Embryonic facial prominence (tissue), 1 donor: ENCODE measurements around the gene KSR1.
"Not testable (repeated sequence)": the region's sequence is repeated elsewhere in the genome, so short reads cannot be mapped to it uniquely, and the experiment has no call there.

Source experiments
- DNase-seq: peaks from one replicate; pipeline ENCODE4 v3.0.0-alpha.2; 2016; ENCODE audit errors: extremely low spot score

KSR1 gene

GRCh38 chr17:27454089-27454488 is 2.2 kb upstream of the KSR1 start:
- DNase-seq, result no peak

- no peak for DNase-seq
These were observed 873 bp upstream of the KSR1 start for GRCh38 chr17:27455236-27455913.

GRCh38 chr17:27456681-27457359 is 572 bp downstream of the KSR1 start:
- DNase-seq, result no peak

- DNase-seq, result no peak
These were observed 1.1 kb downstream of the KSR1 start for GRCh38 chr17:27457360-27457715.

- no peak for DNase-seq
These were observed 1.7 kb downstream of the KSR1 start for GRCh38 chr17:27457731-27458523.

GRCh38 chr17:27458524-27458908 is 2.3 kb downstream of the KSR1 start:
- DNase-seq, result no peak

- no peak for DNase-seq
These were observed 3.2 kb downstream of the KSR1 start for GRCh38 chr17:27459433-27459832.

- DNase-seq, result no peak
These were observed 4.0 kb downstream of the KSR1 start for GRCh38 chr17:27460196-27460725.

GRCh38 chr17:27461192-27461859 is 5.1 kb downstream of the KSR1 start:
- no peak for DNase-seq

- no peak for DNase-seq
These were observed 5.9 kb downstream of the KSR1 start for GRCh38 chr17:27462149-27462548.

- DNase-seq, result no peak
These were observed 6.5 kb downstream of the KSR1 start for GRCh38 chr17:27462714-27463113.

GRCh38 chr17:27463235-27463677 is 7.0 kb downstream of the KSR1 start:
- no peak for DNase-seq

- not testable (repeated sequence) for DNase-seq
These were observed 7.8 kb downstream of the KSR1 start for GRCh38 chr17:27464019-27464418.

GRCh38 chr17:27464431-27464830 is 8.2 kb downstream of the KSR1 start:
- no peak for DNase-seq

GRCh38 chr17:27465875-27466274 is 9.6 kb downstream of the KSR1 start:
- not testable (repeated sequence) for DNase-seq

- no peak for DNase-seq
These were observed 10.1 kb downstream of the KSR1 start for GRCh38 chr17:27466376-27466742.

- no peak for DNase-seq
These were observed 10.6 kb downstream of the KSR1 start for GRCh38 chr17:27466743-27467375.

GRCh38 chr17:27469256-27469655 is 13.0 kb downstream of the KSR1 start:
- no peak for DNase-seq

GRCh38 chr17:27471321-27472269 is 15.3 kb downstream of the KSR1 start:
- no peak for DNase-seq

- no peak for DNase-seq
These were observed 17.0 kb downstream of the KSR1 start for GRCh38 chr17:27473190-27473747.
